Spleen (tissue), 7 donors: Measurements from ENCODE around the gene DGKA.

Source experiments
- POLR2AphosphoS5 ChIP-seq, 3 donors: sonication (generic); formaldehyde crosslinking; IDR thresholded peaks; one replicate each; pipeline ENCODE4 v1.5.1; 2017; ENCODE audit warnings: antibody characterized with exemption in 3 of 3
- TF ChIP-seq, protein P1 (sequence below), 11 experiments: fragments of 200-600 bp in 7 of 11; fragments of 450-650 bp in 4 of 11; sonication (generic) in 4 of 11; IDR thresholded peaks in 8 of 11; conservative IDR thresholded peaks in 3 of 11; 1 replicate in 7 of 11; 2 replicates in 4 of 11; pipeline versions ENCODE4 v1.4.0 to v1.8.0; 2016 to 2021; ENCODE audit warnings: antibody characterized with exemption in 11 of 11, inconsistent platforms in 4 of 11, mild to moderate bottlenecking in 1 of 11
- donor health status: DM: no; HTN: no; CAD: no; lungs with moderate emphysema.
- donor health status: DM: no; HTN: no; CAD: no.
- donor health status: DM: no; HTN: no; CAD: no.

- TF ChIP-seq, protein P1, sequence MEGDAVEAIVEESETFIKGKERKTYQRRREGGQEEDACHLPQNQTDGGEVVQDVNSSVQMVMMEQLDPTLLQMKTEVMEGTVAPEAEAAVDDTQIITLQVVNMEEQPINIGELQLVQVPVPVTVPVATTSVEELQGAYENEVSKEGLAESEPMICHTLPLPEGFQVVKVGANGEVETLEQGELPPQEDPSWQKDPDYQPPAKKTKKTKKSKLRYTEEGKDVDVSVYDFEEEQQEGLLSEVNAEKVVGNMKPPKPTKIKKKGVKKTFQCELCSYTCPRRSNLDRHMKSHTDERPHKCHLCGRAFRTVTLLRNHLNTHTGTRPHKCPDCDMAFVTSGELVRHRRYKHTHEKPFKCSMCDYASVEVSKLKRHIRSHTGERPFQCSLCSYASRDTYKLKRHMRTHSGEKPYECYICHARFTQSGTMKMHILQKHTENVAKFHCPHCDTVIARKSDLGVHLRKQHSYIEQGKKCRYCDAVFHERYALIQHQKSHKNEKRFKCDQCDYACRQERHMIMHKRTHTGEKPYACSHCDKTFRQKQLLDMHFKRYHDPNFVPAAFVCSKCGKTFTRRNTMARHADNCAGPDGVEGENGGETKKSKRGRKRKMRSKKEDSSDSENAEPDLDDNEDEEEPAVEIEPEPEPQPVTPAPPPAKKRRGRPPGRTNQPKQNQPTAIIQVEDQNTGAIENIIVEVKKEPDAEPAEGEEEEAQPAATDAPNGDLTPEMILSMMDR (IDR thresholded peaks at IDR 0.05 in 8 of 11, conservative IDR thresholded peaks at IDR 0.05 in 3 of 11), result no peak
- TF ChIP-seq POLR2AphosphoS5 (IDR thresholded peaks at IDR 0.05), result no peak
Measured at GRCh38 chr12:55978393-55978792, 47.4 kb downstream of the DGKA start.
